IMR-90 (cell line): ENCODE measurements around the gene ALPK3. TPM values are rescaled to one million over a fixed set of nuclear protein-coding genes. Genes with fewer than 3 reads are reported as not detected.

Source experiments
- ATAC-seq: fragments of 200-7000 bp; cut with Tn5 transposase; 2 replicates; pipeline ENCODE4 v1.9.1; 2020; ENCODE audit warnings: low read depth, mild to moderate bottlenecking, moderate library complexity
- BruUV-seq: library from RNA; stranded (reverse); fragments of 400-500 nt; replicated peaks from 2 replicates; lab custom pipeline; 2021; lab: Mats Ljungman, UMichigan
- CTCF ChIA-PET: fragments of 300-600 bp; formaldehyde crosslinking; extraction: SDS; loops from one replicate; lab custom pipeline; 2021; ENCODE audit warnings: antibody characterized with exemption; lab: Yijun Ruan, JAX
- POLR2A ChIA-PET: fragments of 300-600 bp; sonication (Branson Sonifier 250); formaldehyde crosslinking; loops from one replicate; lab custom pipeline; 2022; ENCODE audit warnings: antibody characterized with exemption; ENCODE audit not compliant: unreplicated experiment; lab: Charles Lee
- DNase-seq: peaks from one replicate; pipeline ENCODE4 v3.0.0; 2013
- H2AFZ ChIP-seq: replicated peaks from 2 replicates; pipeline ENCODE3; 2013; ENCODE audit warnings: low read length, mild to moderate bottlenecking; ENCODE audit not compliant: poor library complexity
- H2AK5ac ChIP-seq: 2 replicates; pipeline ENCODE4 v1.6.1; 2013; ENCODE audit warnings: low read depth, low read length, inconsistent platforms
- H2AK9ac ChIP-seq: replicated peaks from 2 replicates; pipeline ENCODE3; 2013; ENCODE audit warnings: mild to moderate bottlenecking, low read depth, low read length, moderate library complexity; ENCODE audit not compliant: poor library complexity
- H2BK120ac ChIP-seq: 2 replicates; pipeline ENCODE4 v1.6.1; 2013; ENCODE audit warnings: low read depth, low read length, inconsistent platforms
- H2BK15ac ChIP-seq: 3 replicates; pipeline ENCODE4 v1.6.1; 2013; ENCODE audit warnings: low read depth, low read length, inconsistent platforms
- H2BK20ac ChIP-seq: 2 replicates; pipeline ENCODE4 v1.6.1; 2013; ENCODE audit warnings: low read depth, mild to moderate bottlenecking, inconsistent platforms, low read length, moderate library complexity
- H2BK5ac ChIP-seq: 2 replicates; pipeline ENCODE4 v1.6.1; 2013; ENCODE audit warnings: mild to moderate bottlenecking, low read depth, low read length, inconsistent platforms; ENCODE audit not compliant: poor library complexity, severe bottlenecking
- H3K14ac ChIP-seq: replicated peaks from 2 replicates; pipeline ENCODE4 v1.6.1; 2013; ENCODE audit warnings: low read depth, low read length, inconsistent platforms
- H3K18ac ChIP-seq: 2 replicates; pipeline ENCODE4 v1.6.1; 2013; ENCODE audit warnings: low read depth, low read length, control low read depth
- H3K23ac ChIP-seq: 2 replicates; pipeline ENCODE4 v1.6.1; 2013; ENCODE audit warnings: low read depth, low read length, inconsistent platforms
- H3K27ac ChIP-seq: 2 replicates; pipeline ENCODE4 v1.5.1; 2013; ENCODE audit warnings: mild to moderate bottlenecking, control low read depth, low read length; ENCODE audit not compliant: insufficient read depth
- H3K27me3 ChIP-seq: 2 replicates; pipeline ENCODE4 v1.6.1; 2013; ENCODE audit warnings: low read length; ENCODE audit not compliant: control insufficient read depth, insufficient read depth
- H3K36me3 ChIP-seq: 2 replicates; pipeline ENCODE4 v1.6.1; 2013; ENCODE audit warnings: low read length, mixed read lengths; ENCODE audit not compliant: control insufficient read depth, insufficient read depth
- H3K4ac ChIP-seq: 2 replicates; pipeline ENCODE4 v1.6.1; 2013; ENCODE audit warnings: low read depth, low read length, inconsistent platforms
- H3K4me1 ChIP-seq: 2 replicates; pipeline ENCODE4 v1.6.1; 2013; ENCODE audit warnings: low read length, mixed read lengths; ENCODE audit not compliant: control insufficient read depth, insufficient read depth
- H3K4me2 ChIP-seq: 2 replicates; pipeline ENCODE4 v1.6.1; 2013; ENCODE audit warnings: low read depth, mild to moderate bottlenecking, control low read depth, low read length, moderate library complexity
- H3K4me3 ChIP-seq: 2 replicates; pipeline ENCODE4 v1.5.1; 2013; ENCODE audit warnings: low read depth, mild to moderate bottlenecking, control low read depth, low read length, moderate library complexity; ENCODE audit not compliant: insufficient read depth
- H3K56ac ChIP-seq: 2 replicates; pipeline ENCODE4 v1.6.1; 2013; ENCODE audit warnings: low read length, inconsistent platforms; ENCODE audit not compliant: insufficient read depth; ENCODE audit errors: extremely low read depth
- H3K79me1 ChIP-seq, 2 experiments: 2 replicates each; pipeline ENCODE4 v1.6.1; 2013; ENCODE audit warnings: low read length in 2 of 2, inconsistent platforms in 1 of 2, low read depth in 1 of 2
- H3K9ac ChIP-seq: 2 replicates; pipeline ENCODE4 v1.6.1; 2013; ENCODE audit warnings: low read depth, low read length, control low read depth
- H3K9me1 ChIP-seq: 2 replicates; pipeline ENCODE4 v1.6.1; 2013; ENCODE audit warnings: low read length, inconsistent platforms; ENCODE audit not compliant: insufficient read depth
- H3K9me3 ChIP-seq: 2 replicates; pipeline ENCODE4 v1.6.1; 2013; ENCODE audit warnings: low read length; ENCODE audit not compliant: control insufficient read depth, insufficient read depth
- H4K20me1 ChIP-seq: 2 replicates; pipeline ENCODE4 v1.6.1; 2013; ENCODE audit warnings: low read length, inconsistent platforms; ENCODE audit not compliant: insufficient read depth
- H4K5ac ChIP-seq: 2 replicates; pipeline ENCODE4 v1.6.1; 2013; ENCODE audit warnings: mild to moderate bottlenecking, low read depth, low read length, control low read depth
- H4K8ac ChIP-seq, 2 experiments: 2 replicates each; pipeline ENCODE4 v1.6.1; 2013; ENCODE audit warnings: low read depth in 2 of 2, low read length in 2 of 2, control low read depth in 1 of 2, inconsistent platforms in 1 of 2
- H4K91ac ChIP-seq: 2 replicates; pipeline ENCODE4 v1.6.1; 2013; ENCODE audit warnings: low read depth, low read length, inconsistent platforms; ENCODE audit not compliant: insufficient read depth
- BHLHE40 ChIP-seq: fragments of 150-350 bp; IDR thresholded peaks from 2 replicates; pipeline ENCODE4 v1.6.1; 2016; ENCODE audit warnings: mild to moderate bottlenecking, low read depth, low read length
- CEBPB ChIP-seq: IDR thresholded peaks from 2 replicates; pipeline ENCODE4 v1.6.1; 2012; ENCODE audit warnings: low read depth, low read length, improper control_type of control experiment
- CHD1 ChIP-seq: IDR thresholded peaks from 2 replicates; pipeline ENCODE4 v1.6.1; 2012; ENCODE audit warnings: low read depth, low read length, improper control_type of control experiment
- FOS ChIP-seq: fragments of 150-350 bp; IDR thresholded peaks from 2 replicates; pipeline ENCODE4 v1.6.1; 2016; ENCODE audit warnings: low read depth, low read length
- MAFK ChIP-seq: IDR thresholded peaks from 2 replicates; pipeline ENCODE4 v1.6.1; 2012; ENCODE audit warnings: low read depth, low read length, improper control_type of control experiment
- MXI1 ChIP-seq: IDR thresholded peaks from 2 replicates; pipeline ENCODE4 v1.6.1; 2012; ENCODE audit warnings: low read depth, mild to moderate bottlenecking, low read length, moderate library complexity, borderline replicate concordance
- NFE2L2 ChIP-seq: fragments of 150-350 bp; IDR thresholded peaks from 2 replicates; pipeline ENCODE4 v1.6.1; 2016; ENCODE audit warnings: low read depth, mild to moderate bottlenecking, low read length
- RCOR1 ChIP-seq: IDR thresholded peaks from 2 replicates; pipeline ENCODE4 v1.6.1; 2012; ENCODE audit warnings: mild to moderate bottlenecking, low read length, improper control_type of control experiment; ENCODE audit not compliant: insufficient replicate concordance
- RFX5 ChIP-seq: IDR thresholded peaks from 2 replicates; pipeline ENCODE4 v1.8.0; 2012; ENCODE audit warnings: low read depth, mild to moderate bottlenecking, low read length, moderate library complexity
- SMC3 ChIP-seq: fragments of 150-350 bp; IDR thresholded peaks from 2 replicates; pipeline ENCODE4 v1.6.1; 2016; ENCODE audit warnings: low read depth, mild to moderate bottlenecking, antibody characterized with exemption, low read length, moderate library complexity
- WGBS, 2 experiments: methylation state at CpG; one replicate each; pipeline versions ENCODE4 v1.1.5 to v1.1.7; 2013; ENCODE audit warnings: missing lambda C conversion rate in 2 of 2; ENCODE audit not compliant: insufficient read length in 1 of 2; ENCODE audit errors: extremely low coverage in 2 of 2; 5-methylcytosine and 5-hydroxymethylcytosine counted together
- dilution Hi-C: fragments of 300-500 bp; cut with HindIII; formaldehyde crosslinking; loops from one replicate; pipeline ENCODE4 v1.14.3; 2018; ENCODE audit warnings: low sequenced_read_pairs; ENCODE audit not compliant: unreplicated experiment
- in situ Hi-C: fragments of 300-500 bp; cut with MboI; formaldehyde crosslinking; loops from 3 replicates; pipeline ENCODE4 v1.14.3; 2019; ENCODE audit warnings: low sequenced_read_pairs, inconsistent platforms, mixed read lengths
- intact Hi-C: fragments of 100-400 bp; cut with micrococcal nuclease; formaldehyde crosslinking; loops from 2 replicates; pipeline ENCODE4 v1.10.0; 2022
- polyA plus RNA-seq, 3 experiments: library from polyadenylated mRNA; depleted of rRNA; stranded (reverse); fragments of >200 nt; gene quantifications; 2 replicates each; pipeline ENCODE4 v1.2.3, GENCODE V29; 2012; ENCODE audit warnings: low replicate concordance in 1 of 3
- total RNA-seq: library from RNA; depleted of rRNA; stranded (reverse); fragments of >200 nt; gene quantifications from 2 replicates; pipeline ENCODE4 v1.2.3, GENCODE V29; 2012
- TF ChIP-seq, protein P1 (sequence below): conservative IDR thresholded peaks from 2 replicates; pipeline ENCODE4 v1.5.1; 2012; ENCODE audit warnings: mild to moderate bottlenecking, low read depth, low read length, improper control_type of control experiment
- TF ChIP-seq, protein P2 (sequence below): fragments of 150-350 bp; IDR thresholded peaks from 2 replicates; pipeline ENCODE4 v1.6.1; 2016; ENCODE audit warnings: low read depth, mild to moderate bottlenecking, low read length, moderate library complexity, borderline replicate concordance
- TF ChIP-seq, protein P3 (sequence below): fragments of 150-350 bp; IDR thresholded peaks from 2 replicates; pipeline ENCODE4 v1.6.1; 2017; ENCODE audit warnings: mild to moderate bottlenecking, antibody characterized with exemption, low read length, low read depth

Gene ALPK3
- total and polyA plus RNA-seq, 2 of the 4 experiments (the other 2 are of a cell fraction) = under 0.01 to 0.26 TPM

DNA sequence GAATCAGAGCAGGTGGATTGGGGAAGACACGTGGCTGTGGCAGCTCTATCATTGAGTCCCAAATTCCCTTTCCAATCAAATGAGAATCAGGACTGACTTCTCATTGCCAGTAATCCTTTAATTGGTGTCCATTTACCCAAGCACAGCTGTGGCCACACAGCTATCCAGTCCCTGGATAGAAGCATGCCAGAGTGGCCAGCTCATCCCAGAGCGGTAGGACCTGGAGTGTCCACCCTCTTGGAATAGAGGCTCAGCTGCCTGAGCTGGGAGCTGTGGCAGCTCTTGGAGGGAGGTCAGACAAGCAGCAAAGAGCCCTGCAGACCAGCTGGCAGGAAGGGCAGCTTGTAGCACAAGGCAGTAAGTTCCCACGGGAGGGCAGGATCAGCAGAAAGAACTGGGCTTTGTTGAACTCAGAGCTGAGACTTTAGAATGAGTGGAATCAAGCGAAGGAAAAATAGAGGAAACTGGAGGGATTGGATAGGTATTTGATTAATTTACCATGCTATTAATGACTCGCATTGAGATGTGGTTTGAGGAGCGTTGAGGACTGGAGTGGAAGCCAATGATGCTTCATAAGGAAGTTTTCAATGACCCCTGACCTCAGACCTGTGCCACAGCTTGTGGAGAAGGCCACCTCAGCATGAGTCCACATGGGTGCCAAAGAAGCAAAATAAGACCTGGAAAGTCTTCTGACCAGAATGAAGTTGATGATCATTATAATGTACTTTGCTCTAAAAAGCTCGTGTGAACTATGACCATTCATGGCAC, 6.9 kb upstream of the ALPK3 start (continued):
- no peak for TF ChIP-seq RFX5

DNA sequence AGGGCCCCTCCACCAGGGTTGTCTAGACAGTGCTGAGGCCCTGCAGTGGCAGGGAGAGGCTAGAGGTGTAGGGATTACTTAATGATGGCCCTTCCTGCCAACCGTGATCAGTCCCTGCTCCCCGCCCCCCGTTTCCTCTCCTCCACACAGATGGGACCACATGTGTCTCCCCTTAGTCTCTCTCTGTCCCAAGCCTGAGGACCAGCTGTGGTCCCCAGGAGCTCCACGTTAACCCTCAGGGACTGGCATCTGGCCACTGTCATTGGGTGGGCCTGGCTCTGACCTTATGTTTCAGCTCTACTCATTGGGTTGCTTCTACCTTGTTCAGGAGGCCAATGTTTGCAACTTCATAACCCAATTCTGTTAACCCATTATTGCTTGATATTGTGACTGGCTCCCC, 6.0 kb upstream of the ALPK3 start:
- ChIA-PET POLR2A (no interaction called here), CTCF (no interaction called here)
- Histone ChIP-seq H3K4me2 (no peak overlapping the region), H2BK120ac (no peak overlapping the region), H3K9ac (no peak overlapping the region), H2BK5ac (no peak overlapping the region), H2BK20ac (no peak overlapping the region), H3K18ac (no peak overlapping the region), H3K36me3 (peaks cover 1% of the 10 kb centered on the region; the same call in 1 of the 2 replicates), H3K4me1 (peaks cover 2% of the 10 kb centered on the region; the same call in 1 of the 2 replicates), H3K4me3 (no peak overlapping the region), H3K23ac (no peak overlapping the region), H2AK5ac (no peak overlapping the region), H2AFZ (no peak overlapping the region), H2AK9ac (no peak overlapping the region), H3K14ac (no peak overlapping the region), H4K8ac (no peak overlapping the region), H4K5ac (no peak overlapping the region), H4K91ac (no peak overlapping the region), H2BK15ac (no peak overlapping the region), H3K27ac (no peak overlapping the region), H4K20me1 (0 out of 2 replicates have a peak, but pooled peaks cover 8% of the 10 kb centered on the region), H3K9me3 (no peaks in the 10 kb centered on the region), H3K56ac (no peak overlapping the region), H3K79me1 (no peaks in the 10 kb centered on the region), H3K27me3 (peaks cover 1% of the 10 kb centered on the region; the same call in 1 of the 2 replicates), H3K4ac (no peak overlapping the region), H3K9me1 (peaks cover 8% of the 10 kb centered on the region)
- BruUV-seq = no TSS peak
- dilution Hi-C loops = no loop called here
- WGBS, 2 experiments = no CpG with 5 or more reads among the region's 4 CpGs
- ATAC-seq (no peak), DNase-seq (no peak)
- intact Hi-C loops = no loop called here
- in situ Hi-C loops = no loop called here
- TF ChIP-seq, protein P1, sequence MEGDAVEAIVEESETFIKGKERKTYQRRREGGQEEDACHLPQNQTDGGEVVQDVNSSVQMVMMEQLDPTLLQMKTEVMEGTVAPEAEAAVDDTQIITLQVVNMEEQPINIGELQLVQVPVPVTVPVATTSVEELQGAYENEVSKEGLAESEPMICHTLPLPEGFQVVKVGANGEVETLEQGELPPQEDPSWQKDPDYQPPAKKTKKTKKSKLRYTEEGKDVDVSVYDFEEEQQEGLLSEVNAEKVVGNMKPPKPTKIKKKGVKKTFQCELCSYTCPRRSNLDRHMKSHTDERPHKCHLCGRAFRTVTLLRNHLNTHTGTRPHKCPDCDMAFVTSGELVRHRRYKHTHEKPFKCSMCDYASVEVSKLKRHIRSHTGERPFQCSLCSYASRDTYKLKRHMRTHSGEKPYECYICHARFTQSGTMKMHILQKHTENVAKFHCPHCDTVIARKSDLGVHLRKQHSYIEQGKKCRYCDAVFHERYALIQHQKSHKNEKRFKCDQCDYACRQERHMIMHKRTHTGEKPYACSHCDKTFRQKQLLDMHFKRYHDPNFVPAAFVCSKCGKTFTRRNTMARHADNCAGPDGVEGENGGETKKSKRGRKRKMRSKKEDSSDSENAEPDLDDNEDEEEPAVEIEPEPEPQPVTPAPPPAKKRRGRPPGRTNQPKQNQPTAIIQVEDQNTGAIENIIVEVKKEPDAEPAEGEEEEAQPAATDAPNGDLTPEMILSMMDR = no peak
- TF ChIP-seq CHD1 (no peak), SMC3 (no peak), NFE2L2 (no peak), CEBPB (no peak), RFX5 (no peak), FOS (no peak), MAFK (no peak), RCOR1 (no peak), MXI1 (no peak), BHLHE40 (no peak)
- TF ChIP-seq, protein P2, sequence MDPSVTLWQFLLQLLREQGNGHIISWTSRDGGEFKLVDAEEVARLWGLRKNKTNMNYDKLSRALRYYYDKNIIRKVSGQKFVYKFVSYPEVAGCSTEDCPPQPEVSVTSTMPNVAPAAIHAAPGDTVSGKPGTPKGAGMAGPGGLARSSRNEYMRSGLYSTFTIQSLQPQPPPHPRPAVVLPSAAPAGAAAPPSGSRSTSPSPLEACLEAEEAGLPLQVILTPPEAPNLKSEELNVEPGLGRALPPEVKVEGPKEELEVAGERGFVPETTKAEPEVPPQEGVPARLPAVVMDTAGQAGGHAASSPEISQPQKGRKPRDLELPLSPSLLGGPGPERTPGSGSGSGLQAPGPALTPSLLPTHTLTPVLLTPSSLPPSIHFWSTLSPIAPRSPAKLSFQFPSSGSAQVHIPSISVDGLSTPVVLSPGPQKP = no peak
- TF ChIP-seq, protein P3, sequence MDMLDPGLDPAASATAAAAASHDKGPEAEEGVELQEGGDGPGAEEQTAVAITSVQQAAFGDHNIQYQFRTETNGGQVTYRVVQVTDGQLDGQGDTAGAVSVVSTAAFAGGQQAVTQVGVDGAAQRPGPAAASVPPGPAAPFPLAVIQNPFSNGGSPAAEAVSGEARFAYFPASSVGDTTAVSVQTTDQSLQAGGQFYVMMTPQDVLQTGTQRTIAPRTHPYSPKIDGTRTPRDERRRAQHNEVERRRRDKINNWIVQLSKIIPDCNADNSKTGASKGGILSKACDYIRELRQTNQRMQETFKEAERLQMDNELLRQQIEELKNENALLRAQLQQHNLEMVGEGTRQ = no peak
